CD4-positive, alpha-beta T cell (primary cell): ENCODE results near the gene SLC5A6. TPM values are rescaled to one million over a fixed set of nuclear protein-coding genes. Genes with fewer than 3 reads are reported as not detected.

Source experiments
- ATAC-seq: fragments of 200-7000 bp; cut with Tn5 transposase; one replicate; pipeline ENCODE4 v1.10.0; 2022; ENCODE audit warnings: mild to moderate bottlenecking; ENCODE audit not compliant: poor library complexity
- CTCF ChIA-PET: fragments of 350-600 bp; sonication (Branson Sonifier 250); formaldehyde crosslinking; loops from one replicate; lab custom pipeline; 2021; ENCODE audit warnings: antibody characterized with exemption, inconsistent platforms; lab: Charles Lee
- POLR2A ChIA-PET: fragments of 350-600 bp; sonication (Branson Sonifier 250); formaldehyde crosslinking; loops from one replicate; lab custom pipeline; 2021; ENCODE audit warnings: antibody characterized with exemption, inconsistent platforms; lab: Charles Lee
- DNase-seq, 14 experiments: peaks; one replicate each; pipeline ENCODE4 v3.0.0-alpha.2; 2013 to 2020; ENCODE audit warnings: mixed read lengths in 2 of 14
- H3K27ac ChIP-seq, 2 donors: one replicate each; pipeline versions ENCODE4 v1.5.1 to v1.7.0; 2013; ENCODE audit warnings: low read length in 2 of 2, low read depth in 1 of 2, mild to moderate bottlenecking in 1 of 2
- H3K27me3 ChIP-seq, 2 experiments: 1 replicate in 1 of 2; 2 replicates in 1 of 2; pipeline versions ENCODE4 v1.6.1 to v1.7.0; 2013; ENCODE audit warnings: low read length in 2 of 2, control low read depth in 1 of 2, mild to moderate bottlenecking in 1 of 2, moderate library complexity in 1 of 2; ENCODE audit not compliant: insufficient read depth in 2 of 2, control insufficient read depth in 1 of 2
- H3K36me3 ChIP-seq: one replicate; pipeline ENCODE4 v1.6.1; 2013; ENCODE audit warnings: low read length, control low read depth; ENCODE audit not compliant: insufficient read depth
- H3K4me1 ChIP-seq: one replicate; pipeline ENCODE4 v1.6.1; 2013; ENCODE audit warnings: low read length, control low read depth; ENCODE audit not compliant: insufficient read depth
- H3K4me3 ChIP-seq: one replicate; pipeline ENCODE4 v1.5.1; 2013; ENCODE audit warnings: mild to moderate bottlenecking, low read length, moderate library complexity
- H3K9me3 ChIP-seq, 2 experiments: 1 replicate in 1 of 2; 2 replicates in 1 of 2; pipeline versions ENCODE4 v1.6.1 to v1.7.0; 2013; ENCODE audit warnings: low read length in 2 of 2, mild to moderate bottlenecking in 2 of 2, control low read depth in 1 of 2, moderate library complexity in 1 of 2; ENCODE audit not compliant: control insufficient read depth in 1 of 2, insufficient read depth in 1 of 2
- H3K27ac Mint-ChIP-seq: one replicate; pipeline ENCODE4 v1.8.0; 2020; ENCODE audit warnings: mixed read lengths
- H3K27me3 Mint-ChIP-seq: one replicate; pipeline ENCODE4 v1.8.0; 2021; ENCODE audit warnings: mixed read lengths
- H3K36me3 Mint-ChIP-seq: one replicate; pipeline ENCODE4 v1.8.0; 2021; ENCODE audit warnings: low read depth, mixed read lengths
- H3K4me1 Mint-ChIP-seq: one replicate; pipeline ENCODE4 v1.8.0; 2021; ENCODE audit warnings: low read depth, mixed read lengths
- H3K4me3 Mint-ChIP-seq: one replicate; pipeline ENCODE4 v1.8.0; 2020; ENCODE audit warnings: mild to moderate bottlenecking, mixed read lengths
- H3K9me3 Mint-ChIP-seq: one replicate; pipeline ENCODE4 v1.8.0; 2020; ENCODE audit warnings: mixed read lengths
- CTCF ChIP-seq: fragments of 200-600 bp; IDR thresholded peaks from one replicate; pipeline ENCODE4 v1.8.0; 2022; ENCODE audit warnings: antibody characterized with exemption, mild to moderate bottlenecking
- intact Hi-C, 2 experiments: fragments of 100-400 bp; cut with DNase I in 1 of 2; cut with micrococcal nuclease in 1 of 2; formaldehyde crosslinking; loops; one replicate each; pipeline versions ENCODE4 v1.15.1 to v1.9.0; 2023 to 2025; cut with DNase I, micrococcal nuclease
- total RNA-seq, 174 experiments: library from RNA in 2 of 174; stranded (reverse) in 2 of 174; gene quantifications; one replicate each; pipeline ENCODE4 v1.2.3 and lab custom pipeline; 2021 to 2026

The SLC5A6 gene
- total RNA-seq, 2 experiments from 2014 or later, result 196 to 207 TPM

- ChIA-PET CTCF (interaction anchor here (1.8 kb wide), 1 partner anchor 10 kb away, joined by 7 read pairs; no protein-coding TSS in a partner anchor), POLR2A (no interaction called here)
- TF ChIP-seq CTCF, result no peak
- DNase-seq, result no peak
- Histone ChIP-seq H3K36me3 (no peaks in the 10 kb centered on the region), H3K4me1 (no peaks in the 10 kb centered on the region), H3K27ac (no peak overlapping the region), H3K4me3 (no peak overlapping the region), H3K27me3 (no peaks in the 10 kb centered on the region), H3K9me3 (no peaks in the 10 kb centered on the region)
- no peak overlapping the region for H3K27ac Mint-ChIP-seq
- H3K4me3 Mint-ChIP-seq, result no peak overlapping the region
- no peaks in the 10 kb centered on the region for H3K9me3 Mint-ChIP-seq
- intact Hi-C loops, result no loop called here
- H3K36me3 Mint-ChIP-seq, result no peaks in the 10 kb centered on the region
- peaks cover 4% of the 10 kb centered on the region for H3K27me3 Mint-ChIP-seq
- H3K4me1 Mint-ChIP-seq, result no peaks in the 10 kb centered on the region
- ATAC-seq, result no peak
These were observed 51.9 kb downstream of the SLC5A6 start for GRCh38 chr2:27160191-27160590.

DNA sequence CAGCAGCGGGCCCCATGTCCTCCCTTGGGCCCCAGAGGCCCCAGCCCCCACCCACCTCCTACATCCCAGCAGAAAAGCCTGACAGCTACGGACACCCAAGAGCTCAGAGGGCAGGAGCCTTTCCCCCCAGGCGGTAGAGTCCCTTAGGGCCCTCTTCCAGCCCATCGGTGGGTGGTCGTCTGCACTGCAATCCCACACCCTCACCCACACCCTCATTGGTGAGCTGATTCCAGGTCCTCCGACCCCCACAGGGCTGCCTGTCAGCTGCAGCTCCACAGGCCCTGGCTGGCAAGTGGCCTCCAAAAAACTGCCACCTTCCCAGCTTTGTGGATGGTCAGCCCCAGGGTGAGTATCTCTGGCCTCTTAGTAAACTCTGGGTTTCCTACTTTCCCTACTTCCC, 52.8 kb downstream of the SLC5A6 start:
- Histone ChIP-seq H3K27ac (no peak overlapping the region), H3K4me1 (no peaks in the 10 kb centered on the region), H3K27me3 (no peaks in the 10 kb centered on the region), H3K36me3 (no peaks in the 10 kb centered on the region), H3K4me3 (no peak overlapping the region), H3K9me3 (no peaks in the 10 kb centered on the region)
- TF ChIP-seq CTCF, result no peak
- no peaks in the 10 kb centered on the region for H3K36me3 Mint-ChIP-seq
- H3K4me3 Mint-ChIP-seq, result no peak overlapping the region
- POLR2A ChIA-PET, result no interaction called here
- no peak overlapping the region for H3K27ac Mint-ChIP-seq
- no peaks in the 10 kb centered on the region for H3K4me1 Mint-ChIP-seq
- intact Hi-C loops, result no loop called here
- H3K9me3 Mint-ChIP-seq, result no peaks in the 10 kb centered on the region
- CTCF ChIA-PET, result no interaction called here
- DNase-seq, result no peak
- H3K27me3 Mint-ChIP-seq, result peaks cover 4% of the 10 kb centered on the region
- no peak for ATAC-seq

DNA sequence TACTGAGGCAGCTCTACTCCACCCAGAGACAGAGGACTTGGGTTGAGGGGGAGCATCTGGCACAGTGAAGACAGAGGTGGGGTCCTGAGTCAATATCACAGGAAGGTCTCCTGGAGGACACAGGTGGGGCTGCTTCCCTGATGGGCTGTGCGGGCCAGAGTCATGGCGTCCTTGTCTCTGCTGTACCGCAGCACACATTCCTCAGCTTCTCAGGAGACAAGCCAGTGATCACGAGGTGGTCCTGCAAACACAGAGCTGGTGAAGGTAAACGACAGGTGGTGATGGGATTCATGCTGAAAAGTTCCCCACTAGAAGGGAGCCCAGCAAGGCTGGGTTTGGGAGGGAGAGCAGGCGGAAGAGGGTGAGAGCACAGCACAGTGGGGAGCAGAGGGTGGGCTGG, 53.6 kb downstream of the SLC5A6 start:
- Mint-ChIP-seq H3K27ac (no peak overlapping the region), H3K36me3 (no peaks in the 10 kb centered on the region), H3K27me3 (peaks cover 4% of the 10 kb centered on the region), H3K9me3 (no peaks in the 10 kb centered on the region), H3K4me3 (no peak overlapping the region), H3K4me1 (no peaks in the 10 kb centered on the region)
- Histone ChIP-seq H3K4me1 (no peaks in the 10 kb centered on the region), H3K27me3 (no peaks in the 10 kb centered on the region), H3K27ac (no peak overlapping the region), H3K36me3 (no peaks in the 10 kb centered on the region), H3K9me3 (no peaks in the 10 kb centered on the region), H3K4me3 (no peak overlapping the region)
- TF ChIP-seq CTCF, result no peak
- DNase-seq (no peak), ATAC-seq (no peak)
- CTCF ChIA-PET, result no interaction called here
- intact Hi-C loops, result no loop called here
- POLR2A ChIA-PET, result no interaction called here
